ENCODE data around the gene GAREM2. TPM values are rescaled to one million over a fixed set of nuclear protein-coding genes. Genes with fewer than 3 reads are reported as not detected.

GAREM2 gene
- total RNA-seq, 1 donor from 2014 or later = 5.3 TPM

GRCh38 chr2:26187114-26187513 is 14.2 kb downstream of the GAREM2 start:
- intact Hi-C loops (cut with micrococcal nuclease) = no loop called here

GRCh38 chr2:26187537-26188104 is 14.7 kb downstream of the GAREM2 start:
- intact Hi-C loops (cut with micrococcal nuclease) = no loop called here

GRCh38 chr2:26189123-26189522 is 16.2 kb downstream of the GAREM2 start:
- intact Hi-C loops (cut with micrococcal nuclease) = no loop called here

- intact Hi-C loops (cut with micrococcal nuclease) = no loop called here
These were observed 16.9 kb downstream of the GAREM2 start for GRCh38 chr2:26189751-26190150.

GRCh38 chr2:26190369-26190768 is 17.5 kb downstream of the GAREM2 start:
- intact Hi-C loops (cut with micrococcal nuclease) = no loop called here

GRCh38 chr2:26191316-26192159 is 18.6 kb downstream of the GAREM2 start:
- intact Hi-C loops (cut with micrococcal nuclease) = no loop called here

GRCh38 chr2:26193578-26194231 is 20.8 kb downstream of the GAREM2 start:
- intact Hi-C loops (cut with micrococcal nuclease) = no loop called here

GRCh38 chr2:26195040-26195984 is 22.4 kb downstream of the GAREM2 start:
- intact Hi-C loops (cut with micrococcal nuclease) = no loop called here

GRCh38 chr2:26196683-26197418 is 24.0 kb downstream of the GAREM2 start:
- intact Hi-C loops (cut with micrococcal nuclease) = no loop called here

GRCh38 chr2:26197516-26197915 is 24.6 kb downstream of the GAREM2 start:
- intact Hi-C loops (cut with micrococcal nuclease) = no loop called here

GRCh38 chr2:26202981-26203490 is 30.1 kb downstream of the GAREM2 start:
- intact Hi-C loops (cut with micrococcal nuclease) = no loop called here

GRCh38 chr2:26203906-26204305 is 31.0 kb downstream of the GAREM2 start:
- intact Hi-C loops (cut with micrococcal nuclease) = no loop called here

- intact Hi-C loops (cut with micrococcal nuclease) = no loop called here
These were observed 39.1 kb downstream of the GAREM2 start for GRCh38 chr2:26212011-26212410.

GRCh38 chr2:26214759-26215158 is 41.9 kb downstream of the GAREM2 start:
- intact Hi-C loops (cut with micrococcal nuclease) = no loop called here

GRCh38 chr2:26215833-26216232 is 42.9 kb downstream of the GAREM2 start:
- intact Hi-C loops (cut with micrococcal nuclease) = no loop called here

- intact Hi-C loops (cut with micrococcal nuclease) = no loop called here
These were observed 43.7 kb downstream of the GAREM2 start for GRCh38 chr2:26216587-26216986.

- intact Hi-C loops (cut with micrococcal nuclease) = no loop called here
These were observed 44.8 kb downstream of the GAREM2 start for GRCh38 chr2:26217720-26218119.

GRCh38 chr2:26223018-26223417 is 50.1 kb downstream of the GAREM2 start:
- intact Hi-C loops (cut with micrococcal nuclease) = no loop called here

- intact Hi-C loops (cut with micrococcal nuclease) = no loop called here
These were observed 51.2 kb downstream of the GAREM2 start for GRCh38 chr2:26224095-26224494.

- intact Hi-C loops (cut with micrococcal nuclease) = no loop called here
These were observed 56.7 kb downstream of the GAREM2 start for GRCh38 chr2:26229595-26229994.
